RWPE2 (cell line): ENCODE results near the gene POT1.
A peak's percentile ranks its signal among the peaks of the same experiment; 100 is the strongest.

Source experiments
- ATAC-seq: fragments of 200-7000 bp; cut with Tn5 transposase; 3 replicates; pipeline ENCODE4 v1.9.1; 2021; ENCODE audit warnings: low read depth
- DNase-seq: peaks from one replicate; pipeline ENCODE4 v3.0.0-alpha.2; 2020; ENCODE audit warnings: low spot score
- H3K27ac ChIP-seq: fragments of 450-650 bp; 2 replicates; pipeline ENCODE4 v1.5.1; 2017; ENCODE audit warnings: mild to moderate bottlenecking; ENCODE audit not compliant: poor library complexity, severe bottlenecking
- H3K27me3 ChIP-seq: fragments of 250-450 bp; sonication (Bioruptor Pico); 2 replicates; pipeline ENCODE4 v1.5.1; 2021; ENCODE audit warnings: mild to moderate bottlenecking, moderate library complexity; ENCODE audit not compliant: insufficient read depth, poor library complexity, severe bottlenecking
- H3K36me3 ChIP-seq: fragments of 250-450 bp; sonication (Bioruptor Pico); 2 replicates; pipeline ENCODE4 v1.5.1; 2020; ENCODE audit warnings: low read depth, mild to moderate bottlenecking, moderate library complexity
- H3K4me1 ChIP-seq: fragments of 250-450 bp; sonication (Bioruptor Pico); 2 replicates; pipeline ENCODE4 v1.5.1; 2021; ENCODE audit warnings: mild to moderate bottlenecking, moderate library complexity; ENCODE audit not compliant: insufficient read depth, poor library complexity, severe bottlenecking
- H3K4me3 ChIP-seq: fragments of 250-450 bp; sonication (Bioruptor Pico); 2 replicates; pipeline ENCODE4 v1.5.1; 2021; ENCODE audit warnings: mild to moderate bottlenecking, moderate library complexity; ENCODE audit not compliant: severe bottlenecking
- H3K9me3 ChIP-seq: fragments of 250-450 bp; sonication (Bioruptor Pico); 2 replicates; pipeline ENCODE4 v1.5.1; 2021; ENCODE audit warnings: mild to moderate bottlenecking, moderate library complexity; ENCODE audit not compliant: severe bottlenecking
- CTCF ChIP-seq: fragments of 450-650 bp; IDR thresholded peaks from one replicate; pipeline ENCODE4 v1.5.1; 2017; ENCODE audit warnings: mild to moderate bottlenecking, moderate library complexity; ENCODE audit not compliant: poor library complexity, severe bottlenecking

POT1 gene

GRCh38 chr7:124843336-124843735, 86.3 kb downstream of the POT1 start:
- Histone ChIP-seq H3K4me1 (no peaks in the 10 kb centered on the region), H3K9me3 (no peaks in the 10 kb centered on the region), H3K27ac (no peak overlapping the region), H3K4me3 (no peak overlapping the region), H3K36me3 (peaks cover 50% of the 10 kb centered on the region), H3K27me3 (no peaks in the 10 kb centered on the region)
- no peak for DNase-seq
- no peak for TF ChIP-seq CTCF
- no peak for ATAC-seq

- no peaks in the 10 kb centered on the region for H3K9me3 ChIP-seq
- no peaks in the 10 kb centered on the region for H3K4me1 ChIP-seq
- H3K4me3 ChIP-seq: no peak overlapping the region
- DNase-seq: no peak
- H3K27ac ChIP-seq: no peak overlapping the region
- peaks cover 36% of the 10 kb centered on the region for H3K36me3 ChIP-seq
- no peaks in the 10 kb centered on the region for H3K27me3 ChIP-seq
- TF ChIP-seq CTCF: peak; percentile 20
- no peak for ATAC-seq
These were observed 89.2 kb downstream of the POT1 start for GRCh38 chr7:124840435-124840834.

- no peaks in the 10 kb centered on the region for H3K27me3 ChIP-seq
- no peak for TF ChIP-seq CTCF
- DNase-seq: no peak
- no peaks in the 10 kb centered on the region for H3K4me1 ChIP-seq
- ATAC-seq: no peak
- no peak overlapping the region for H3K4me3 ChIP-seq
- no peak overlapping the region for H3K27ac ChIP-seq
- peaks cover 30% of the 10 kb centered on the region for H3K36me3 ChIP-seq
- no peaks in the 10 kb centered on the region for H3K9me3 ChIP-seq
These were observed 89.9 kb downstream of the POT1 start for GRCh38 chr7:124839687-124840086.

GRCh38 chr7:124836173-124836572, 93.5 kb downstream of the POT1 start:
- Histone ChIP-seq H3K36me3 (peaks cover 14% of the 10 kb centered on the region), H3K27ac (no peak overlapping the region), H3K4me3 (no peak overlapping the region), H3K4me1 (no peaks in the 10 kb centered on the region), H3K9me3 (no peaks in the 10 kb centered on the region), H3K27me3 (no peaks in the 10 kb centered on the region)
- DNase-seq (no peak), ATAC-seq (no peak)
- TF ChIP-seq CTCF: no peak

GRCh38 chr7:124818807-124819206, 110.8 kb downstream of the POT1 start:
- peaks cover 2% of the 10 kb centered on the region for H3K9me3 ChIP-seq
- no peak overlapping the region for H3K4me3 ChIP-seq
- ATAC-seq (no peak), DNase-seq (no peak)
- H3K27ac ChIP-seq: no peak overlapping the region
- H3K36me3 ChIP-seq: peaks cover 5% of the 10 kb centered on the region
- H3K27me3 ChIP-seq: no peaks in the 10 kb centered on the region
- H3K4me1 ChIP-seq: no peaks in the 10 kb centered on the region
- no peak for TF ChIP-seq CTCF
